K562 (cell line): Measurements from ENCODE around the gene NECTIN3. TPM values are rescaled to one million over a fixed set of nuclear protein-coding genes. Genes with fewer than 3 reads are reported as not detected.
A peak's percentile ranks its signal among the peaks of the same experiment; 100 is the strongest.

Experiments used
- ARHGAP35 ChIP-seq: fragments of 450-650 bp; IDR thresholded peaks from 2 replicates; pipeline ENCODE4 v1.6.1; 2018; ENCODE audit not compliant: partially characterized antibody
- ATF7 ChIP-seq: fragments of 450-650 bp; IDR thresholded peaks from 2 replicates; pipeline ENCODE4 v1.7.1; 2014; ENCODE audit warnings: mild to moderate bottlenecking, moderate library complexity
- COPS2 ChIP-seq: fragments of 450-650 bp; conservative IDR thresholded peaks from 2 replicates; pipeline ENCODE4 v1.6.1; 2016; ENCODE audit warnings: mild to moderate bottlenecking, moderate library complexity
- FOXK2 ChIP-seq, 2 experiments: fragments of 450-650 bp; IDR thresholded peaks in 1 of 2; conservative IDR thresholded peaks in 1 of 2; 2 replicates each; pipeline ENCODE4 v1.6.1; 2016; ENCODE audit warnings: low read depth in 2 of 2, mild to moderate bottlenecking in 1 of 2
- polyA plus RNA-seq, 8 experiments: library from polyadenylated mRNA; depleted of rRNA in 4 of 8; stranded (reverse) in 5 of 8; unstranded in 3 of 8; fragments of >200 nt; fragmentation: Nextera tagmentation in 2 of 8; fragmentation: Illumina TruSeq in 1 of 8; extraction: Ambion mirVana in 2 of 8; extraction: Trizol in 1 of 8; gene quantifications; 2 replicates each; pipeline versions ENCODE4 v1.2.1 to v1.2.3, GENCODE V29; 2011 to 2014; ENCODE audit warnings: inconsistent platforms in 1 of 8, missing spikeins in 1 of 8
- total RNA-seq, 7 experiments: library from RNA; depleted of rRNA in 6 of 7; stranded (reverse); fragments of >200 nt in 6 of 7; fragmentation: Illumina TruSeq in 2 of 7; extraction: Trizol in 2 of 7; gene quantifications; 2 replicates each; pipeline versions ENCODE4 v1.2.1 to v1.2.3, GENCODE V29; 2011 to 2021; ENCODE audit warnings: low replicate concordance in 1 of 7
- TF ChIP-seq, protein P1 (sequence below): fragments of 200-600 bp; sonication (generic); IDR thresholded peaks from one replicate; pipeline ENCODE4 v1.6.1; 2012; ENCODE audit warnings: mild to moderate bottlenecking, low read depth, low read length, inconsistent platforms
- TF ChIP-seq, protein P2 (sequence below): fragments of 450-650 bp; IDR thresholded peaks from 2 replicates; pipeline ENCODE4 v1.6.1; 2018; ENCODE audit not compliant: partially characterized antibody
- TF ChIP-seq, protein P3 (sequence below): fragments of 250-450 bp; sonication (Bioruptor Pico); IDR thresholded peaks from 2 replicates; pipeline ENCODE4 v1.9.0; 2021; ENCODE audit warnings: mild to moderate bottlenecking, inconsistent platforms
- TF ChIP-seq, protein P4 (sequence below): fragments of 450-650 bp; formaldehyde crosslinking; IDR thresholded peaks from 2 replicates; pipeline ENCODE4 v1.4.0; 2022; ENCODE audit warnings: mild to moderate bottlenecking, moderate library complexity

Gene NECTIN3
- total and polyA plus RNA-seq, 9 of the 15 experiments (the other 6 are each of a cell fraction or from before 2014, with no cell fraction given) = 0.16 TPM; not detected in 8

DNA sequence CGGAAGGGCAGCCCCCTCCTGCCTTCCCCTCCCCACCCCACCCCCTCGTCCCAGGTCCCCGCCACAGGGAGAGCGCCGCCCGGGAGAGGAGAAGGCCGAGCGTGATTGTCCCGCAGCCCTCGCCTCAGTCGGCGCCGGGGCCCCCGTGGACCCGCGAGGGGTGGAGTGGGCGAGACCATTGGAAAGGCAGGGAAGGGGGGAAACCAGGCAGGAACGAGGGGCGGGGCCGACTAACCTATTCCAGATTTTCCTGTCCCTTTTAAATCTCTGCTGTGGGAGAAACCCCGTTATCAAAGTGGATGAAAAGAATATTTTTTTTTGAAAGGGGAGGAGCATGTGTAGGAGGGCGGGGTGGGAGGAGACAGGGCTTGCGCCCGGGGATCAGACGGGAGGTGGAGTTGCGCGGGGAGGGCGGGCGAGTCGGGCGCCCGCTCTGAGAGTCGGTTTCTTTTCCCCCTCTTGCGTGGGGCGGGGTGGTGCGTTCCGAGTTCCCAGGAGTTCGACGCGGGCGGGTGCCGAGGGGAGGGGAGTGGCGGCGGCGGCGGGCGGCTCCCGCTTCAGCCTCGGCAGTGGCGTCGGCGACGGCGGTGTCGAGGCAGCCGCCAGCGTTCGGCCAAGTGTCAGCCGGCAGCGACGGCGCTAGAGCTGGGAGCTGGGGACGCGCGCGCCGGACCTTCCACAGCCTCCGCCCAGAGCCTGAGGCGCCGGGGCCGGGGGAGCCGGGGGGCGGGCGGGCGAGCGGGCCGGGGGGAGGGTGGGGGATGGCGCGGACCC, at the start of gene NECTIN3 (continued):
- TF ChIP-seq, protein P1, sequence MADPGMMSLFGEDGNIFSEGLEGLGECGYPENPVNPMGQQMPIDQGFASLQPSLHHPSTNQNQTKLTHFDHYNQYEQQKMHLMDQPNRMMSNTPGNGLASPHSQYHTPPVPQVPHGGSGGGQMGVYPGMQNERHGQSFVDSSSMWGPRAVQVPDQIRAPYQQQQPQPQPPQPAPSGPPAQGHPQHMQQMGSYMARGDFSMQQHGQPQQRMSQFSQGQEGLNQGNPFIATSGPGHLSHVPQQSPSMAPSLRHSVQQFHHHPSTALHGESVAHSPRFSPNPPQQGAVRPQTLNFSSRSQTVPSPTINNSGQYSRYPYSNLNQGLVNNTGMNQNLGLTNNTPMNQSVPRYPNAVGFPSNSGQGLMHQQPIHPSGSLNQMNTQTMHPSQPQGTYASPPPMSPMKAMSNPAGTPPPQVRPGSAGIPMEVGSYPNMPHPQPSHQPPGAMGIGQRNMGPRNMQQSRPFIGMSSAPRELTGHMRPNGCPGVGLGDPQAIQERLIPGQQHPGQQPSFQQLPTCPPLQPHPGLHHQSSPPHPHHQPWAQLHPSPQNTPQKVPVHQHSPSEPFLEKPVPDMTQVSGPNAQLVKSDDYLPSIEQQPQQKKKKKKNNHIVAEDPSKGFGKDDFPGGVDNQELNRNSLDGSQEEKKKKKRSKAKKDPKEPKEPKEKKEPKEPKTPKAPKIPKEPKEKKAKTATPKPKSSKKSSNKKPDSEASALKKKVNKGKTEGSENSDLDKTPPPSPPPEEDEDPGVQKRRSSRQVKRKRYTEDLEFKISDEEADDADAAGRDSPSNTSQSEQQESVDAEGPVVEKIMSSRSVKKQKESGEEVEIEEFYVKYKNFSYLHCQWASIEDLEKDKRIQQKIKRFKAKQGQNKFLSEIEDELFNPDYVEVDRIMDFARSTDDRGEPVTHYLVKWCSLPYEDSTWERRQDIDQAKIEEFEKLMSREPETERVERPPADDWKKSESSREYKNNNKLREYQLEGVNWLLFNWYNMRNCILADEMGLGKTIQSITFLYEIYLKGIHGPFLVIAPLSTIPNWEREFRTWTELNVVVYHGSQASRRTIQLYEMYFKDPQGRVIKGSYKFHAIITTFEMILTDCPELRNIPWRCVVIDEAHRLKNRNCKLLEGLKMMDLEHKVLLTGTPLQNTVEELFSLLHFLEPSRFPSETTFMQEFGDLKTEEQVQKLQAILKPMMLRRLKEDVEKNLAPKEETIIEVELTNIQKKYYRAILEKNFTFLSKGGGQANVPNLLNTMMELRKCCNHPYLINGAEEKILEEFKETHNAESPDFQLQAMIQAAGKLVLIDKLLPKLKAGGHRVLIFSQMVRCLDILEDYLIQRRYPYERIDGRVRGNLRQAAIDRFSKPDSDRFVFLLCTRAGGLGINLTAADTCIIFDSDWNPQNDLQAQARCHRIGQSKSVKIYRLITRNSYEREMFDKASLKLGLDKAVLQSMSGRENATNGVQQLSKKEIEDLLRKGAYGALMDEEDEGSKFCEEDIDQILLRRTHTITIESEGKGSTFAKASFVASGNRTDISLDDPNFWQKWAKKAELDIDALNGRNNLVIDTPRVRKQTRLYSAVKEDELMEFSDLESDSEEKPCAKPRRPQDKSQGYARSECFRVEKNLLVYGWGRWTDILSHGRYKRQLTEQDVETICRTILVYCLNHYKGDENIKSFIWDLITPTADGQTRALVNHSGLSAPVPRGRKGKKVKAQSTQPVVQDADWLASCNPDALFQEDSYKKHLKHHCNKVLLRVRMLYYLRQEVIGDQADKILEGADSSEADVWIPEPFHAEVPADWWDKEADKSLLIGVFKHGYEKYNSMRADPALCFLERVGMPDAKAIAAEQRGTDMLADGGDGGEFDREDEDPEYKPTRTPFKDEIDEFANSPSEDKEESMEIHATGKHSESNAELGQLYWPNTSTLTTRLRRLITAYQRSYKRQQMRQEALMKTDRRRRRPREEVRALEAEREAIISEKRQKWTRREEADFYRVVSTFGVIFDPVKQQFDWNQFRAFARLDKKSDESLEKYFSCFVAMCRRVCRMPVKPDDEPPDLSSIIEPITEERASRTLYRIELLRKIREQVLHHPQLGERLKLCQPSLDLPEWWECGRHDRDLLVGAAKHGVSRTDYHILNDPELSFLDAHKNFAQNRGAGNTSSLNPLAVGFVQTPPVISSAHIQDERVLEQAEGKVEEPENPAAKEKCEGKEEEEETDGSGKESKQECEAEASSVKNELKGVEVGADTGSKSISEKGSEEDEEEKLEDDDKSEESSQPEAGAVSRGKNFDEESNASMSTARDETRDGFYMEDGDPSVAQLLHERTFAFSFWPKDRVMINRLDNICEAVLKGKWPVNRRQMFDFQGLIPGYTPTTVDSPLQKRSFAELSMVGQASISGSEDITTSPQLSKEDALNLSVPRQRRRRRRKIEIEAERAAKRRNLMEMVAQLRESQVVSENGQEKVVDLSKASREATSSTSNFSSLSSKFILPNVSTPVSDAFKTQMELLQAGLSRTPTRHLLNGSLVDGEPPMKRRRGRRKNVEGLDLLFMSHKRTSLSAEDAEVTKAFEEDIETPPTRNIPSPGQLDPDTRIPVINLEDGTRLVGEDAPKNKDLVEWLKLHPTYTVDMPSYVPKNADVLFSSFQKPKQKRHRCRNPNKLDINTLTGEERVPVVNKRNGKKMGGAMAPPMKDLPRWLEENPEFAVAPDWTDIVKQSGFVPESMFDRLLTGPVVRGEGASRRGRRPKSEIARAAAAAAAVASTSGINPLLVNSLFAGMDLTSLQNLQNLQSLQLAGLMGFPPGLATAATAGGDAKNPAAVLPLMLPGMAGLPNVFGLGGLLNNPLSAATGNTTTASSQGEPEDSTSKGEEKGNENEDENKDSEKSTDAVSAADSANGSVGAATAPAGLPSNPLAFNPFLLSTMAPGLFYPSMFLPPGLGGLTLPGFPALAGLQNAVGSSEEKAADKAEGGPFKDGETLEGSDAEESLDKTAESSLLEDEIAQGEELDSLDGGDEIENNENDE = no peak
- TF ChIP-seq ARHGAP35 (no peak), FOXK2 (conservative IDR thresholded peaks at IDR 0.05 in 1 of 2, IDR thresholded peaks at IDR 0.05 in 1 of 2; ENCODE audit: low read depth in 2 of 2) (peak in 1 of 2 experiments; percentile 44; a peak in 1 of 4 replicates), COPS2 (no peak), ATF7 (peak; percentile 88)
- TF ChIP-seq, protein P2, sequence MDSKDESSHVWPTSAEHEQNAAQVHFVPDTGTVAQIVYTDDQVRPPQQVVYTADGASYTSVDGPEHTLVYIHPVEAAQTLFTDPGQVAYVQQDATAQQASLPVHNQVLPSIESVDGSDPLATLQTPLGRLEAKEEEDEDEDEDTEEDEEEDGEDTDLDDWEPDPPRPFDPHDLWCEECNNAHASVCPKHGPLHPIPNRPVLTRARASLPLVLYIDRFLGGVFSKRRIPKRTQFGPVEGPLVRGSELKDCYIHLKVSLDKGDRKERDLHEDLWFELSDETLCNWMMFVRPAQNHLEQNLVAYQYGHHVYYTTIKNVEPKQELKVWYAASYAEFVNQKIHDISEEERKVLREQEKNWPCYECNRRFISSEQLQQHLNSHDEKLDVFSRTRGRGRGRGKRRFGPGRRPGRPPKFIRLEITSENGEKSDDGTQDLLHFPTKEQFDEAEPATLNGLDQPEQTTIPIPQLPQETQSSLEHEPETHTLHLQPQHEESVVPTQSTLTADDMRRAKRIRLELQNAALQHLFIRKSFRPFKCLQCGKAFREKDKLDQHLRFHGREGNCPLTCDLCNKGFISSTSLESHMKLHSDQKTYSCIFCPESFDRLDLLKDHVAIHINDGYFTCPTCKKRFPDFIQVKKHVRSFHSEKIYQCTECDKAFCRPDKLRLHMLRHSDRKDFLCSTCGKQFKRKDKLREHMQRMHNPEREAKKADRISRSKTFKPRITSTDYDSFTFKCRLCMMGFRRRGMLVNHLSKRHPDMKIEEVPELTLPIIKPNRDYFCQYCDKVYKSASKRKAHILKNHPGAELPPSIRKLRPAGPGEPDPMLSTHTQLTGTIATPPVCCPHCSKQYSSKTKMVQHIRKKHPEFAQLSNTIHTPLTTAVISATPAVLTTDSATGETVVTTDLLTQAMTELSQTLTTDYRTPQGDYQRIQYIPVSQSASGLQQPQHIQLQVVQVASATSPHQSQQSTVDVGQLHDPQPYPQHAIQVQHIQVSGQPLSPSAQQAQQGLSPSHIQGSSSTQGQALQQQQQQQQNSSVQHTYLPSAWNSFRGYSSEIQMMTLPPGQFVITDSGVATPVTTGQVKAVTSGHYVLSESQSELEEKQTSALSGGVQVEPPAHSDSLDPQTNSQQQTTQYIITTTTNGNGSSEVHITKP = peak; percentile 98
- TF ChIP-seq, protein P3, sequence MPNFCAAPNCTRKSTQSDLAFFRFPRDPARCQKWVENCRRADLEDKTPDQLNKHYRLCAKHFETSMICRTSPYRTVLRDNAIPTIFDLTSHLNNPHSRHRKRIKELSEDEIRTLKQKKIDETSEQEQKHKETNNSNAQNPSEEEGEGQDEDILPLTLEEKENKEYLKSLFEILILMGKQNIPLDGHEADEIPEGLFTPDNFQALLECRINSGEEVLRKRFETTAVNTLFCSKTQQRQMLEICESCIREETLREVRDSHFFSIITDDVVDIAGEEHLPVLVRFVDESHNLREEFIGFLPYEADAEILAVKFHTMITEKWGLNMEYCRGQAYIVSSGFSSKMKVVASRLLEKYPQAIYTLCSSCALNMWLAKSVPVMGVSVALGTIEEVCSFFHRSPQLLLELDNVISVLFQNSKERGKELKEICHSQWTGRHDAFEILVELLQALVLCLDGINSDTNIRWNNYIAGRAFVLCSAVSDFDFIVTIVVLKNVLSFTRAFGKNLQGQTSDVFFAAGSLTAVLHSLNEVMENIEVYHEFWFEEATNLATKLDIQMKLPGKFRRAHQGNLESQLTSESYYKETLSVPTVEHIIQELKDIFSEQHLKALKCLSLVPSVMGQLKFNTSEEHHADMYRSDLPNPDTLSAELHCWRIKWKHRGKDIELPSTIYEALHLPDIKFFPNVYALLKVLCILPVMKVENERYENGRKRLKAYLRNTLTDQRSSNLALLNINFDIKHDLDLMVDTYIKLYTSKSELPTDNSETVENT (CRISPR knock-in tag) = no peak
- TF ChIP-seq, protein P4, sequence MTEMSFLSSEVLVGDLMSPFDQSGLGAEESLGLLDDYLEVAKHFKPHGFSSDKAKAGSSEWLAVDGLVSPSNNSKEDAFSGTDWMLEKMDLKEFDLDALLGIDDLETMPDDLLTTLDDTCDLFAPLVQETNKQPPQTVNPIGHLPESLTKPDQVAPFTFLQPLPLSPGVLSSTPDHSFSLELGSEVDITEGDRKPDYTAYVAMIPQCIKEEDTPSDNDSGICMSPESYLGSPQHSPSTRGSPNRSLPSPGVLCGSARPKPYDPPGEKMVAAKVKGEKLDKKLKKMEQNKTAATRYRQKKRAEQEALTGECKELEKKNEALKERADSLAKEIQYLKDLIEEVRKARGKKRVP (CRISPR knock-in tag) = no peak
